Spleen (tissue), 7 donors: ENCODE results near the gene GRIA2.

Experiments
- POLR2A ChIP-seq, 3 donors: fragments of 450-650 bp; IDR thresholded peaks; one replicate each; pipeline ENCODE4 v1.5.1; 2017; ENCODE audit warnings: antibody characterized with exemption in 3 of 3, mild to moderate bottlenecking in 1 of 3
- POLR2AphosphoS5 ChIP-seq, 3 donors: sonication (generic); formaldehyde crosslinking; IDR thresholded peaks; one replicate each; pipeline ENCODE4 v1.5.1; 2017; ENCODE audit warnings: antibody characterized with exemption in 3 of 3
- TF ChIP-seq, protein P1 (sequence below), 11 experiments: fragments of 200-600 bp in 7 of 11; fragments of 450-650 bp in 4 of 11; sonication (generic) in 4 of 11; IDR thresholded peaks in 8 of 11; conservative IDR thresholded peaks in 3 of 11; 1 replicate in 7 of 11; 2 replicates in 4 of 11; pipeline versions ENCODE4 v1.4.0 to v1.8.0; 2016 to 2021; ENCODE audit warnings: antibody characterized with exemption in 11 of 11, inconsistent platforms in 4 of 11, mild to moderate bottlenecking in 1 of 11
- donor health status: DM: no; HTN: no; CAD: no; lungs with moderate emphysema.
- donor health status: DM: no; HTN: no; CAD: no.
- donor health status: DM: no; HTN: no; CAD: no.

DNA sequence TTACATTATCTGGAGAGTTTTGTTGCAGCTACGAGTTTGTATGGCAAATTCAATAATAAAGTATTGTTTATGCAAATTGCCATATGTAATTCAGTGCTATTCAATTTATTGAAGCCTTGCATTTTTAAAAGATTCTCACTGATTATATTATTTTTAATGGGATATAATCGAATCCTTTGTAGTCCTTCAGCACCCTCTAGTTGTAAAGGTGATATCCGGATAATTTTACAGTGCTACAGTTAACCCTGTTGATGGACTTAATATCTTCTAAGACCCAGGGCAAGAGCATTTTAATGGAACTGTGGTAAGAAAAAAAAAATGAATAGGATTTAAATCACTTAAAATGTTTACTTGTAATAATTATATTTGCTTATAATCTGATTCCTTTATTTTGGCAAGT is 48.5 kb upstream of the GRIA2 start:
- TF ChIP-seq POLR2A (IDR thresholded peaks at IDR 0.05) = no peak
- TF ChIP-seq, protein P1, sequence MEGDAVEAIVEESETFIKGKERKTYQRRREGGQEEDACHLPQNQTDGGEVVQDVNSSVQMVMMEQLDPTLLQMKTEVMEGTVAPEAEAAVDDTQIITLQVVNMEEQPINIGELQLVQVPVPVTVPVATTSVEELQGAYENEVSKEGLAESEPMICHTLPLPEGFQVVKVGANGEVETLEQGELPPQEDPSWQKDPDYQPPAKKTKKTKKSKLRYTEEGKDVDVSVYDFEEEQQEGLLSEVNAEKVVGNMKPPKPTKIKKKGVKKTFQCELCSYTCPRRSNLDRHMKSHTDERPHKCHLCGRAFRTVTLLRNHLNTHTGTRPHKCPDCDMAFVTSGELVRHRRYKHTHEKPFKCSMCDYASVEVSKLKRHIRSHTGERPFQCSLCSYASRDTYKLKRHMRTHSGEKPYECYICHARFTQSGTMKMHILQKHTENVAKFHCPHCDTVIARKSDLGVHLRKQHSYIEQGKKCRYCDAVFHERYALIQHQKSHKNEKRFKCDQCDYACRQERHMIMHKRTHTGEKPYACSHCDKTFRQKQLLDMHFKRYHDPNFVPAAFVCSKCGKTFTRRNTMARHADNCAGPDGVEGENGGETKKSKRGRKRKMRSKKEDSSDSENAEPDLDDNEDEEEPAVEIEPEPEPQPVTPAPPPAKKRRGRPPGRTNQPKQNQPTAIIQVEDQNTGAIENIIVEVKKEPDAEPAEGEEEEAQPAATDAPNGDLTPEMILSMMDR (IDR thresholded peaks at IDR 0.05 in 8 of 11, conservative IDR thresholded peaks at IDR 0.05 in 3 of 11) = no peak
- no peak for TF ChIP-seq POLR2AphosphoS5 (IDR thresholded peaks at IDR 0.05)
